Measurements from ENCODE around the gene MYH6. TPM values are rescaled to one million over a fixed set of nuclear protein-coding genes. Genes with fewer than 3 reads are reported as not detected.

Gene MYH6
- total and polyA plus RNA-seq, 2 of the 13 experiments (the other 11 are each of a cell fraction or from before 2014, with no cell fraction given): 0.01 TPM; not detected in 1

GRCh38 chr14:23435543-23436326 lies 27.7 kb upstream of the MYH6 start, which contains the start of gene MYH7 (continued):
- TF ChIP-seq KMT2B (CRISPR knock-in tag; IDR thresholded peaks at IDR 0.05): no peak
- no peak for TF ChIP-seq YEATS4 (CRISPR knock-in tag; IDR thresholded peaks at IDR 0.05; ENCODE audit: borderline replicate concordance)
- TF ChIP-seq RFX5 (IDR thresholded peaks at IDR 0.05; ENCODE audit: low read depth, low read length): no peak
- TF ChIP-seq ZMYM3 (CRISPR knock-in tag; IDR thresholded peaks at IDR 0.05): peak; percentile 73; the same call in 1 of the 2 replicates
- no peak for TF ChIP-seq PAWR (CRISPR knock-in tag; IDR thresholded peaks at IDR 0.05; ENCODE audit: borderline replicate concordance)
- no peak for TF ChIP-seq ZMAT5 (CRISPR knock-in tag; IDR thresholded peaks at IDR 0.05; ENCODE audit: borderline replicate concordance, low read depth)
- TF ChIP-seq EZH2 (conservative IDR thresholded peaks at IDR 0.05; ENCODE audit: low read depth, low read length): no peak
- 0 out of 2 replicates have a peak, but pooled peaks have one; percentile 65 for TF ChIP-seq SMAD1 (CRISPR knock-in tag; IDR thresholded peaks at IDR 0.05; ENCODE audit: borderline replicate concordance, low read depth)
- no peak for TF ChIP-seq NPAS2 (CRISPR knock-in tag; IDR thresholded peaks at IDR 0.05; ENCODE audit: borderline replicate concordance)
- 0 out of 2 replicates have a peak, but pooled peaks have one; percentile 41 for TF ChIP-seq TFE3 (CRISPR knock-in tag; IDR thresholded peaks at IDR 0.05)
- TF ChIP-seq BRCA1 (CRISPR knock-in tag; IDR thresholded peaks at IDR 0.05): no peak
- TF ChIP-seq IKZF4 (CRISPR knock-in tag; IDR thresholded peaks at IDR 0.05; ENCODE audit: borderline replicate concordance, low read depth, not compliant biosample characterization): no peak
- TF ChIP-seq ZBTB21 (CRISPR knock-in tag; IDR thresholded peaks at IDR 0.05): no peak
- TF ChIP-seq SAP130 (CRISPR knock-in tag; IDR thresholded peaks at IDR 0.05; ENCODE audit: low read depth): peak; percentile 37; the same call in 1 of the 2 replicates
- TF ChIP-seq ZNF737 (CRISPR knock-in tag; IDR thresholded peaks at IDR 0.05; ENCODE audit: borderline replicate concordance): 0 out of 2 replicates have a peak, but pooled peaks have one; percentile 87
- no peak for TF ChIP-seq ZNF7 (CRISPR knock-in tag; IDR thresholded peaks at IDR 0.05)
- TF ChIP-seq SMARCC2 (IDR thresholded peaks at IDR 0.05): no peak
- no peak for TF ChIP-seq REST (IDR thresholded peaks at IDR 0.05; ENCODE audit: borderline replicate concordance in 1 of 2, low read depth in 1 of 2, low read length in 2 of 2)
- TF ChIP-seq BORCS8-MEF2B (CRISPR knock-in tag; IDR thresholded peaks at IDR 0.05): 0 out of 2 replicates have a peak, but pooled peaks have one; percentile 32
- TF ChIP-seq PAX8 (CRISPR knock-in tag; IDR thresholded peaks at IDR 0.05; ENCODE audit: borderline replicate concordance): no peak
- no peak for TF ChIP-seq TCF7 (IDR thresholded peaks at IDR 0.05; ENCODE audit: low read depth)
- TF ChIP-seq DDIT3 (CRISPR knock-in tag; IDR thresholded peaks at IDR 0.05): no peak
- TF ChIP-seq SCMH1 (CRISPR knock-in tag; IDR thresholded peaks at IDR 0.05; ENCODE audit: borderline replicate concordance): no peak
- TF ChIP-seq KLF15 (CRISPR knock-in tag; IDR thresholded peaks at IDR 0.05; ENCODE audit: borderline replicate concordance): no peak
- TF ChIP-seq KDM2A (CRISPR knock-in tag; IDR thresholded peaks at IDR 0.05; ENCODE audit: borderline replicate concordance, low read depth): 0 out of 2 replicates have a peak, but pooled peaks have one; percentile 20
